ENCODE data around the gene SC5D.

Gene SC5D

GRCh38 chr11:121295246-121296029 is 2.9 kb downstream of the SC5D start:
- no peak for DNase-seq

- no peak for DNase-seq
Measured at GRCh38 chr11:121297872-121298271, 5.3 kb downstream of the SC5D start.

- DNase-seq: no peak
Measured at GRCh38 chr11:121298774-121299173, 6.2 kb downstream of the SC5D start.

- DNase-seq: no peak
Measured at GRCh38 chr11:121299417-121299816, 6.8 kb downstream of the SC5D start.

GRCh38 chr11:121300313-121300971 is 7.9 kb downstream of the SC5D start:
- peak; percentile 36 for DNase-seq

GRCh38 chr11:121300972-121301699 is 8.6 kb downstream of the SC5D start:
- DNase-seq: no peak

- DNase-seq: no peak
Measured at GRCh38 chr11:121304759-121305158, 12.2 kb downstream of the SC5D start.

- DNase-seq: no peak
Measured at GRCh38 chr11:121308816-121309215, 16.2 kb downstream of the SC5D start.

GRCh38 chr11:121309688-121310087 is 17.1 kb downstream of the SC5D start:
- DNase-seq: no peak

GRCh38 chr11:121310908-121311307 is 18.3 kb downstream of the SC5D start:
- DNase-seq: no peak

- DNase-seq: no peak
Measured at GRCh38 chr11:121311373-121311772, 18.8 kb downstream of the SC5D start.

- no peak for DNase-seq
Measured at GRCh38 chr11:121312483-121312882, 19.9 kb downstream of the SC5D start.

- peak; percentile 83 for DNase-seq
Measured at GRCh38 chr11:121318848-121319834, 26.6 kb downstream of the SC5D start.

- DNase-seq: no peak
Measured at GRCh38 chr11:121321614-121322243, 29.2 kb downstream of the SC5D start.

- DNase-seq: peak; percentile 2
Measured at GRCh38 chr11:121323046-121323607, 30.6 kb downstream of the SC5D start.

- DNase-seq: no peak
Measured at GRCh38 chr11:121326230-121326629, 33.7 kb downstream of the SC5D start.

- no peak for DNase-seq
Measured at GRCh38 chr11:121327553-121327952, 35.0 kb downstream of the SC5D start.

GRCh38 chr11:121328176-121328966 is 35.8 kb downstream of the SC5D start:
- DNase-seq: no peak

GRCh38 chr11:121328967-121329679 is 36.6 kb downstream of the SC5D start:
- no peak for DNase-seq

- no peak for DNase-seq
Measured at GRCh38 chr11:121329781-121330395, 37.3 kb downstream of the SC5D start.

All from NCI-H2227 treated with DMSO at 0.1 percent for 48 hours (cell line).